ENCODE data around the gene BNC2. TPM values are rescaled to one million over a fixed set of nuclear protein-coding genes. Genes with fewer than 3 reads are reported as not detected.

The BNC2 gene
- total RNA-seq, 2 donors from 2014 or later, result 2.1 to 20.0 TPM

DNA sequence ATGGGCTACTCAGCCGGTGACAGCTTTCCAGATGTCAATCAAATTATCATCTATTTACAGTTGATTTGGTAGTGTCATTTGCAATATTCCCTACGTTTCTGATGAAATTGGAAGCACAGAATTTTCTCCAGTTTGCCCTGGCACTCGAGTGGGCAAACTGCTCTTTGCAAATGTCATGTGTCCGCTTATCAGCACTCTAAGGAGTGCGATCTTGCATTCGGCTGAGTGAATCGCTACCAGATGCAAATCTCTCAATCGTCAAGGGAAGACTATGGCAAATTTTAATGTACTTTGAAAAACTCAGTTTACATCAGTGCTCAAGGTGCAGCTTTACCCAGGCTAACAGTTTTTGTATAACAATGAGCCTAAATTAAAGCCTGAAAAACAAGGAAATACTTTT lies 66.8 kb downstream of the BNC2 start:
- H3K4me1 ChIP-seq, result no peaks in the 10 kb centered on the region
- DNase-seq, result no peak
- H3K9ac ChIP-seq (ENCODE audit: low read depth in 2 of 2, low read length in 2 of 2), result no peak overlapping the region
- H3K27ac ChIP-seq, result no peak overlapping the region
- H3K27me3 ChIP-seq, result no peaks in the 10 kb centered on the region
- H3K9me3 ChIP-seq, result no peaks in the 10 kb centered on the region
- intact Hi-C loops (cut with DNase I), result no loop called here
- TF ChIP-seq, protein P1, sequence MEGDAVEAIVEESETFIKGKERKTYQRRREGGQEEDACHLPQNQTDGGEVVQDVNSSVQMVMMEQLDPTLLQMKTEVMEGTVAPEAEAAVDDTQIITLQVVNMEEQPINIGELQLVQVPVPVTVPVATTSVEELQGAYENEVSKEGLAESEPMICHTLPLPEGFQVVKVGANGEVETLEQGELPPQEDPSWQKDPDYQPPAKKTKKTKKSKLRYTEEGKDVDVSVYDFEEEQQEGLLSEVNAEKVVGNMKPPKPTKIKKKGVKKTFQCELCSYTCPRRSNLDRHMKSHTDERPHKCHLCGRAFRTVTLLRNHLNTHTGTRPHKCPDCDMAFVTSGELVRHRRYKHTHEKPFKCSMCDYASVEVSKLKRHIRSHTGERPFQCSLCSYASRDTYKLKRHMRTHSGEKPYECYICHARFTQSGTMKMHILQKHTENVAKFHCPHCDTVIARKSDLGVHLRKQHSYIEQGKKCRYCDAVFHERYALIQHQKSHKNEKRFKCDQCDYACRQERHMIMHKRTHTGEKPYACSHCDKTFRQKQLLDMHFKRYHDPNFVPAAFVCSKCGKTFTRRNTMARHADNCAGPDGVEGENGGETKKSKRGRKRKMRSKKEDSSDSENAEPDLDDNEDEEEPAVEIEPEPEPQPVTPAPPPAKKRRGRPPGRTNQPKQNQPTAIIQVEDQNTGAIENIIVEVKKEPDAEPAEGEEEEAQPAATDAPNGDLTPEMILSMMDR (IDR thresholded peaks at IDR 0.05), result no peak
- H3K4me3 ChIP-seq, result no peak overlapping the region
- no peaks in the 10 kb centered on the region for H3K36me3 ChIP-seq

DNA sequence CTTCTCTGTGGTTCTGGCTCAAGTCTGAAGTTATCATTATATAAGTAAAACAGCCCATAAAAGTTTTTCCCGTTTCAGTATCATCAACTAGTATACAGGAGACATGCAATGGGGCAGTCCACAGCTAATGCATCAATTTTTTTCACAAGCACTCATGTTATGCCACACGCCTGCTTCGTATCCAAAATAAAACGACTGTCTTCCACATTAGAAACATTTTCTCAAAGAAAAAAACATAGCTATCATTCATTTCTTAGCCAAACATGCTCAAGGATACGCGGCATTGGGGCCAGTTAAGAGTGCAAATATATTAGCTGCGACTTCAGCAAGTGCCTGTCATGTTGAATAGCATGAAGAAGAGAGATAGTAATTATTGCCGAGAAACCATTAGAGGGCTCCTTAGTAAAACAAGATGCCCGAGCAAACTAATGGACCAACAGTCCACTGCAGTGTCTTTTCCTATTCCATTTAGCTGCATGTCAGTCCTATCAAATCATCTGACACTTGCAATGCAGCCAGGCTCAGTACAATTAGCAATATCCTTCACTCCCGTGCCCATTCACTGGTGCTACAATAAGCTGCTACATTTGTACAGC lies 68.5 kb downstream of the BNC2 start:
- Histone ChIP-seq H3K9me3 (no peaks in the 10 kb centered on the region), H3K36me3 (no peaks in the 10 kb centered on the region), H3K4me1 (no peaks in the 10 kb centered on the region), H3K27ac (no peak overlapping the region), H3K4me3 (no peak overlapping the region), H3K9ac (ENCODE audit: low read depth in 2 of 2, low read length in 2 of 2) (no peak overlapping the region), H3K27me3 (no peaks in the 10 kb centered on the region)
- DNase-seq, result no peak
- TF ChIP-seq, protein P1 (IDR thresholded peaks at IDR 0.05), result no peak
- intact Hi-C loops (cut with DNase I), result no loop called here

DNA sequence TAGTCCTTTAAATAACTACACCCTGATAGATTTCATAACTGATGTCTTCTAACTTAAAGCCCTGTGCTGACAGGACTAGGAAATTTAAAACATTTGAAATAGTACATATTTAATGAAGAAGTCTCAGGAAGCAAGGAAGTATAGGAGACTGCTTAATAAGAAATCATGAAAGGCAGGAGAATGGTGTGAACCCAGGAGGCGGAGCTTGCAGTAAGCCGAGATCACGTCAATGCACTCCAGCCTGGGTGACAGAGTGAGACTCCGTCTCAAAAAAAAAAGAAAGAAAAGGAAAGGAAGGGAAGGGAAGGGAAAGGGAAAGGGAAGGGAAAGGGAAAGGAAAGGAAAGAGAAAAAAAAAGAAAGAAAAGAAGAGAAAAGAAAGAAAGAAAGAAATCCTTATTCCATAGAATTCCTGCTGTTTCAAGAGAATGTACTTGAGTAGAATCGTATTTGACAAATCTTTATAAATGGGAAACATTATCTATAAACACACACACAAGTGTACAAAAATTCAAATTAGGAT lies 74.1 kb downstream of the BNC2 start:
- intact Hi-C loops (cut with DNase I), result loop anchor here (10.0 kb wide), 1 partner anchor 68 kb away; no protein-coding TSS in a partner anchor
- no peak overlapping the region for H3K9ac ChIP-seq (ENCODE audit: low read depth in 2 of 2, low read length in 2 of 2)
- H3K4me1 ChIP-seq, result no peaks in the 10 kb centered on the region
- H3K27me3 ChIP-seq, result no peaks in the 10 kb centered on the region
- H3K27ac ChIP-seq, result no peak overlapping the region
- no peak for DNase-seq
- no peaks in the 10 kb centered on the region for H3K9me3 ChIP-seq
- TF ChIP-seq, protein P1 (IDR thresholded peaks at IDR 0.05), result no peak
- no peaks in the 10 kb centered on the region for H3K36me3 ChIP-seq
- H3K4me3 ChIP-seq, result no peak overlapping the region

DNA sequence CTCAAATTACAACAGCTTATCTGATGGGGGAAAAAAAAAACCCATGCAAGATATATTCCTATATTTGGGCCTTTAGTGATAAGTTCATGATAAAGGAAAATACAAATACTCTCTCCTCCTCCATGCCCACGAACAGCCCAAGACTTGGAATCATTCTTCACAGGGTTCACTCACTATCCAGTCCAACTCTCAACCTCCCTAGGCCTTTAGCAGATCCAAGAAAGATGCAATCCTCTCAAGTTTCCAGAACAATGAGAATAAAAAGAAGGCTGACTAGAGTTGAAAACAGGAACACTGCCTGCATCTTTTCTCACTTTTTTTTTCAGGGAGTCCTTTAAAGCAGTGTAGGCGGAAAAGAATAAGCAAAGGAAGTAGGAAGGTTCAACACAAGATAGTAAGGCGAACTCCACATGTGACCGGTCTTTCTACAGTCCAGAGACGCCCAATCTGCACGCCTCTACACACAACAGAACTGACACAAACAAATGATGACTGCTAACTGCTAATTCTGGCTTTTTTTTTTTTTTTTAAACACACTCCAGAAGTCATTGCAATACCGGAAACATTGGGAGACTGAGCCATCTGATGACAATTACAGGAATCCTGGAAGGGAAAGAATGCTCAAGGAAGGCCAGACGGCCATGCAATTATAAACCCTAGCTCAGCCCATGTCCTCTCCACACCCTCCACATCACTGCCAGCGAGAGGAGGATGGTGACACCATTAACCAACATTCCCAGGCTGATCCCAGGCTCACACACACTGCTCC lies 75.4 kb downstream of the BNC2 start:
- H3K4me3 ChIP-seq, result no peak overlapping the region
- H3K9ac ChIP-seq (ENCODE audit: low read depth in 2 of 2, low read length in 2 of 2), result no peak overlapping the region
- H3K9me3 ChIP-seq, result no peaks in the 10 kb centered on the region
- intact Hi-C loops (cut with DNase I), result loop anchor here (10.0 kb wide), 1 partner anchor 70 kb away; no protein-coding TSS in a partner anchor
- peak overlapping the region; percentile 32 for H3K27ac ChIP-seq
- no peaks in the 10 kb centered on the region for H3K27me3 ChIP-seq
- no peaks in the 10 kb centered on the region for H3K36me3 ChIP-seq
- no peak for DNase-seq
- H3K4me1 ChIP-seq, result no peaks in the 10 kb centered on the region
- TF ChIP-seq, protein P1 (IDR thresholded peaks at IDR 0.05), result no peak

DNA sequence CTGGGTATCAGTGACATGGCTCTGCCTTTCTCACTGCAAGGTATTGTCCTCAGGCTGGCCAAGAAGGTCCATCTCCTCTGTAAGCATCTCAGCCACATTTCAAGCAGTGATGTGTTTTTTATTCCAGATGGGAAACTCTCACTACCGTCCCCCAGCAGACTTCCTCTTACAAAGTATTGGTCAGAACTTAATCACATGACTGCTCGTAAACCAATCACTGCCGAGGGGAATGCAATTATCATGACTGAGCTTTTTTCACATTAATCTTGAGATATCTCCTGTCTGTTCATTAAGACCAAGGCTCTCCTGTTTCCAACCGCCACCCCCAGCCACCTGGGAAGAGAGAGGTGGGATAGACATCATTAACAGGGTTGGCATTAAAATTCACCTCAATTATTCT lies 76.4 kb downstream of the BNC2 start:
- no peak overlapping the region for H3K9ac ChIP-seq (ENCODE audit: low read depth in 2 of 2, low read length in 2 of 2)
- H3K27ac ChIP-seq, result no peak overlapping the region
- no peak for DNase-seq
- no peak overlapping the region for H3K4me3 ChIP-seq
- H3K9me3 ChIP-seq, result no peaks in the 10 kb centered on the region
- intact Hi-C loops (cut with DNase I), result loop anchor here (10.0 kb wide), 1 partner anchor 71 kb away; no protein-coding TSS in a partner anchor
- no peaks in the 10 kb centered on the region for H3K4me1 ChIP-seq
- TF ChIP-seq, protein P1 (IDR thresholded peaks at IDR 0.05), result no peak
- no peaks in the 10 kb centered on the region for H3K27me3 ChIP-seq
- no peaks in the 10 kb centered on the region for H3K36me3 ChIP-seq

All from colonic mucosa (tissue), 4 donors.